ENCODE data around the gene RASD2.

RASD2 gene

GRCh38 chr22:35568751-35569739 is 28.4 kb downstream of the RASD2 start:
- DNase-seq: no peak
- Mint-ChIP-seq H3K9me3 (no peaks in the 10 kb centered on the region), H3K4me1 (peaks cover 64% of the 10 kb centered on the region), H3K36me3 (ENCODE audit: low read depth) (no peaks in the 10 kb centered on the region), H3K27me3 (ENCODE audit: low read depth, poor library complexity) (peaks cover 15% of the 10 kb centered on the region), H3K27ac (no peak overlapping the region), H3K4me3 (no peak overlapping the region)
- TF ChIP-seq, protein P1, sequence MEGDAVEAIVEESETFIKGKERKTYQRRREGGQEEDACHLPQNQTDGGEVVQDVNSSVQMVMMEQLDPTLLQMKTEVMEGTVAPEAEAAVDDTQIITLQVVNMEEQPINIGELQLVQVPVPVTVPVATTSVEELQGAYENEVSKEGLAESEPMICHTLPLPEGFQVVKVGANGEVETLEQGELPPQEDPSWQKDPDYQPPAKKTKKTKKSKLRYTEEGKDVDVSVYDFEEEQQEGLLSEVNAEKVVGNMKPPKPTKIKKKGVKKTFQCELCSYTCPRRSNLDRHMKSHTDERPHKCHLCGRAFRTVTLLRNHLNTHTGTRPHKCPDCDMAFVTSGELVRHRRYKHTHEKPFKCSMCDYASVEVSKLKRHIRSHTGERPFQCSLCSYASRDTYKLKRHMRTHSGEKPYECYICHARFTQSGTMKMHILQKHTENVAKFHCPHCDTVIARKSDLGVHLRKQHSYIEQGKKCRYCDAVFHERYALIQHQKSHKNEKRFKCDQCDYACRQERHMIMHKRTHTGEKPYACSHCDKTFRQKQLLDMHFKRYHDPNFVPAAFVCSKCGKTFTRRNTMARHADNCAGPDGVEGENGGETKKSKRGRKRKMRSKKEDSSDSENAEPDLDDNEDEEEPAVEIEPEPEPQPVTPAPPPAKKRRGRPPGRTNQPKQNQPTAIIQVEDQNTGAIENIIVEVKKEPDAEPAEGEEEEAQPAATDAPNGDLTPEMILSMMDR (IDR thresholded peaks at IDR 0.05): no peak

- Mint-ChIP-seq H3K27ac (no peak overlapping the region), H3K27me3 (ENCODE audit: low read depth, poor library complexity) (peaks cover 16% of the 10 kb centered on the region), H3K4me1 (peaks cover 63% of the 10 kb centered on the region), H3K36me3 (ENCODE audit: low read depth) (no peaks in the 10 kb centered on the region), H3K9me3 (no peaks in the 10 kb centered on the region), H3K4me3 (no peak overlapping the region)
- TF ChIP-seq, protein P1 (IDR thresholded peaks at IDR 0.05): no peak
- DNase-seq: no peak
Measured at GRCh38 chr22:35569916-35570315, 29.3 kb downstream of the RASD2 start.

GRCh38 chr22:35570686-35571194 is 30.1 kb downstream of the RASD2 start:
- H3K9me3 Mint-ChIP-seq: no peaks in the 10 kb centered on the region
- TF ChIP-seq, protein P1 (IDR thresholded peaks at IDR 0.05): no peak
- H3K4me1 Mint-ChIP-seq: peaks cover 55% of the 10 kb centered on the region
- peaks cover 13% of the 10 kb centered on the region for H3K27me3 Mint-ChIP-seq (ENCODE audit: low read depth, poor library complexity)
- peak overlapping the region; percentile 44 for H3K27ac Mint-ChIP-seq
- no peak overlapping the region for H3K4me3 Mint-ChIP-seq
- DNase-seq: no peak
- H3K36me3 Mint-ChIP-seq (ENCODE audit: low read depth): no peaks in the 10 kb centered on the region

DNA sequence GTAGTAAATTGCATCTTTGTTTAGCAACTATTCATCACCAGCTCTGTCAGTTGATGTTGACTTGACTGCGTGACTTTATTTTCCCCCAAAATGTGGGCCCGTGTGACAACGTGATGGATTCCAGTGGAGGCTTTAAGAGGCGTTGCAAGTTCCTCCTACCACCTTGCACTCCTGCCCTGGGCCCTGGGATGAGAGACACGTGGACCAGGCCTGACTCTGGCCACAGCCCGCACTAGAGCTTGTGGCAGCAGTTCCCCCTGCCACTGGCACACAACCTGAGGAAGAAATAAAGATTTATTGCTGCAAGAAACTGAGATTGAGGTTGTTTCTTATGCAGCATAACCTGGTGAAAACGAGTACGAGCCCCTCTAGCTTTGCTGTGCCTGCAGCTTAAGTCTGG is 31.9 kb downstream of the RASD2 start:
- no peaks in the 10 kb centered on the region for H3K9me3 Mint-ChIP-seq
- no peak for DNase-seq
- peaks cover 10% of the 10 kb centered on the region for H3K27me3 Mint-ChIP-seq (ENCODE audit: low read depth, poor library complexity)
- TF ChIP-seq, protein P1 (IDR thresholded peaks at IDR 0.05): no peak
- H3K36me3 Mint-ChIP-seq (ENCODE audit: low read depth): no peaks in the 10 kb centered on the region
- H3K4me3 Mint-ChIP-seq: no peak overlapping the region
- H3K27ac Mint-ChIP-seq: no peak overlapping the region
- peaks cover 42% of the 10 kb centered on the region for H3K4me1 Mint-ChIP-seq

DNA sequence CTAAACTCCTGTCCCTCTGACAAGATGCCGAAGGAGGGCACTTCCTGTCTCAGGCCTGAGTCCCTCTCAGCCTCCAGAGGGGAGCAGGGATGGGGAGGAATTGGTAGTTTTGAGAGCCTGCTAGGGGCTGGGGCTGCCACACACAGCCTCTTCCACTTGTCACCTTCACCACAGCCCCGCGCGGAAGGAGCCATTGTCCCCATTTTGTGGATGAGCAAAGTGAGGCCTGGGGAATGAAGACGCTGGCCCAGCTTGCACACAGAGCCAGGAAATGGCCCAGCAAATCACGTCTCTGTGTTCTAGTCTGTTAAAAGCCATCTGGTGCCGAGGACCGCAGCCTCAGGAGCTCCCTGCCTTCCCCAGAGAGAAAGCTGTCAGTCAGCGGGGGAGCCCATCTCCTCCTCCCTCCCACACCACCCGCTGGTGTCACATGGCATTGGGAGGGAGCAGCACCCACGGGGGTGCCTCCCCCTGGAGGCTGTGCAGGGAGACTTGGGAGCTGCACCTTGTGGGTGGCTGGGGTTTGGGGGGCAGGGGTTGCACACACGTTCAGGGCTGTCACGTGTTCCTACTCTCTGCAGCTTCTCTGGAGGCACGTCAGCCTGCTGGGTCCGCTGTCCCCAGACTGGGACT is 34.6 kb downstream of the RASD2 start:
- H3K4me3 Mint-ChIP-seq: no peak overlapping the region
- H3K4me1 Mint-ChIP-seq: peaks cover 22% of the 10 kb centered on the region
- no peak for DNase-seq
- no peaks in the 10 kb centered on the region for H3K36me3 Mint-ChIP-seq (ENCODE audit: low read depth)
- no peak overlapping the region for H3K27ac Mint-ChIP-seq
- no peaks in the 10 kb centered on the region for H3K9me3 Mint-ChIP-seq
- TF ChIP-seq, protein P1 (IDR thresholded peaks at IDR 0.05): no peak
- peaks cover 10% of the 10 kb centered on the region for H3K27me3 Mint-ChIP-seq (ENCODE audit: low read depth, poor library complexity)

Data from nephron progenitor cell (in vitro differentiated cells).